DMS153 (cell line): ENCODE data around the gene DISC1.
"Not testable (repeated sequence)": the region's sequence is repeated elsewhere in the genome, so short reads cannot be mapped to it uniquely, and the experiment has no call there.

Experiments used
- DNase-seq: peaks from one replicate; lab custom pipeline; 2025; lab: John Stamatoyannopoulos, UW

DISC1 gene

GRCh38 chr1:231934797-231935196 is 308.2 kb downstream of the DISC1 start:
- peak; percentile 94 for DNase-seq

- peak; percentile 90 for DNase-seq
Observed at GRCh38 chr1:231935856-231936255, 309.3 kb downstream of the DISC1 start.

GRCh38 chr1:231936983-231937775 is 310.6 kb downstream of the DISC1 start:
- DNase-seq = peak; percentile 66

- DNase-seq = no peak
Observed at GRCh38 chr1:231938211-231938610, 311.6 kb downstream of the DISC1 start.

- no peak for DNase-seq
Observed at GRCh38 chr1:231938711-231939110, 312.1 kb downstream of the DISC1 start.

- no peak for DNase-seq
Observed at GRCh38 chr1:231939118-231939517, 312.5 kb downstream of the DISC1 start.

- DNase-seq = no peak
Observed at GRCh38 chr1:231940116-231940515, 313.5 kb downstream of the DISC1 start.

GRCh38 chr1:231940701-231941100 is 314.1 kb downstream of the DISC1 start:
- DNase-seq = no peak

GRCh38 chr1:231943084-231943483 is 316.5 kb downstream of the DISC1 start:
- no peak for DNase-seq

- DNase-seq = not testable (repeated sequence)
Observed at GRCh38 chr1:231948102-231948501, 321.5 kb downstream of the DISC1 start.

GRCh38 chr1:231949277-231950091 is 322.9 kb downstream of the DISC1 start:
- no peak for DNase-seq

- DNase-seq = no peak
Observed at GRCh38 chr1:231950331-231951128, 323.9 kb downstream of the DISC1 start.

- DNase-seq = no peak
Observed at GRCh38 chr1:231951374-231951773, 324.8 kb downstream of the DISC1 start.

- DNase-seq = no peak
Observed at GRCh38 chr1:231952154-231952553, 325.6 kb downstream of the DISC1 start.

- DNase-seq = no peak
Observed at GRCh38 chr1:231953660-231954059, 327.1 kb downstream of the DISC1 start.

- DNase-seq = no peak
Observed at GRCh38 chr1:231954751-231955150, 328.2 kb downstream of the DISC1 start.

GRCh38 chr1:231957359-231957758 is 330.8 kb downstream of the DISC1 start:
- DNase-seq = no peak

- no peak for DNase-seq
Observed at GRCh38 chr1:231958448-231958847, 331.9 kb downstream of the DISC1 start.

GRCh38 chr1:231959225-231959884 is 332.8 kb downstream of the DISC1 start:
- DNase-seq = no peak

- DNase-seq = not testable (repeated sequence)
Observed at GRCh38 chr1:231961801-231962200, 335.2 kb downstream of the DISC1 start.

- DNase-seq = no peak
Observed at GRCh38 chr1:231962636-231963035, 336.0 kb downstream of the DISC1 start.

- no peak for DNase-seq
Observed at GRCh38 chr1:231964241-231964640, 337.7 kb downstream of the DISC1 start.
